Activated T-helper 1 cell treated with anti-CD3 and anti-CD28 coated beads, Interleukin-2, amount 50 U/mL, for 16 hours (primary cell): Measurements from ENCODE around the gene MPI.
A peak's percentile ranks its signal among the peaks of the same experiment; 100 is the strongest.
"Not testable (repeated sequence)": the region's sequence is repeated elsewhere in the genome, so short reads cannot be mapped to it uniquely, and the experiment has no call there.

ENCODE experiments used
- DNase-seq, 2 donors: peaks; one replicate each; pipeline ENCODE4 v3.0.0-alpha.2; 2020; ENCODE audit warnings: low read depth in 1 of 2, low spot score in 1 of 2

MPI gene

DNA sequence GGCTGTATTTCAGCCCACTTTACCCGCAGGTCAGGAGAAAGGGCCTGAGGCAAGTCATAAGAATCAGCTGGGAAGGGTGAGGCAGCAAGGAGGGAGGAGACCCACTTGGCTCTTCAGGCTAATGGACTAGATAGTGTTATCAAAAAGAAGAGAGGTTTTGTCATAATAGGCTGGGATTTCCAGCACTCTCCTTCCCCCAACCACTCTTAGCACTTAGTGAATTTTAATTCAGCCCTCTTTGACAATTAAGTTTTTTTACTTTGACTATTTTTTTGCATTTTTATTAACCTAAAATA is 771 bp downstream of the MPI start:
- DNase-seq = no peak

DNA sequence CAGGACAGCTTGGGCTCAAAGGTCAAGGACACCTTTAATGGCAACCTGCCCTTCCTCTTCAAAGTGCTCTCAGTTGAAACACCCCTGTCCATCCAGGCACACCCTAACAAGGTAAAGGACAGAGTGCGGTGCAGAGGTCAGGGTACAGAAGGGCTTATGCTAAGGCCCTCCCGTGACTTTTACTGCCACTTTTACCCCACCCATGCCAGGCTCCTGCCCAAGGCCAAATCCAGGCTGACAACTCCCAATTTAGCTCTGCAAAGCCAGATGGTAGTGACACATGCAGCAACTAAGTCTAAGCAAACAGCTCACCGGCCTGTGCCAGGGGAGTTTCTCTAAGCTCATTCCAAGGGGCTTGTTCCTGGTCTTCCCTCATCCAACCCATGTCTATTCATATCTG is 1.6 kb downstream of the MPI start:
- no peak for DNase-seq

DNA sequence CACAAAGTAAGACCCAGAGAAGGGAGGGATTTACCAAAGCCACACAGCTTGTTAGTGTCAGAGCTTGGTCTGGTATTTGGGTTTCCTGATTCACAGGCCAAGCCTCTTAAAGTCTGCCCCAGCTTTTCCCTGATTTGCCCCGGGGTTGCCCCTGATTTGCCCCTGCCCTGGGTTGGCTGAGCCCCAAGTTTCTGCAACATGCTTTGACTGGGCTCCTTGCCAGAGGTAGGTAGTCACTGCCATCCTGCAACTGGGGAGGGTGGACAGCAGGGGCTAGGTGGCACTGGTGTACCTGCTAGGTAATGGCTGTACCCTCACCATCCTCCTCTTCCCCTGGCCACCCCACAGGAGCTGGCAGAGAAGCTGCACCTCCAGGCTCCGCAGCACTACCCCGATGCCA is 2.5 kb downstream of the MPI start:
- DNase-seq = no peak

DNA sequence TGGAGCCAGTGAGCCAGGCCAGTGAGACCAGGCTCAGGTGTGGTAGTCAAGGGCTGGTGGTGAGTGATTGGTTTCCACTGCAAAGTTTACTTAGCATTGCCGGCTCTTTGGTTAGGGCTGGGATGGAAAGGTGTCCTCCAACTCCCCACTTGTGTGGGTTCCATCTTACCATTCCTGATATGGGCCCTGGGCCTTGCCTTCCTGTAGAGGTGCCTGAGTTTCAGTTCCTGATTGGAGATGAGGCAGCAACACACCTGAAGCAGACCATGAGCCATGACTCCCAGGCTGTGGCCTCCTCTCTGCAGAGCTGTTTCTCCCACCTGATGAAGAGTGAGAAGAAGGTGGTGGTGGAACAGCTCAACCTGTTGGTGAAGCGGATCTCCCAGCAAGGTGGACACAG is 3.1 kb downstream of the MPI start:
- no peak for DNase-seq

DNA sequence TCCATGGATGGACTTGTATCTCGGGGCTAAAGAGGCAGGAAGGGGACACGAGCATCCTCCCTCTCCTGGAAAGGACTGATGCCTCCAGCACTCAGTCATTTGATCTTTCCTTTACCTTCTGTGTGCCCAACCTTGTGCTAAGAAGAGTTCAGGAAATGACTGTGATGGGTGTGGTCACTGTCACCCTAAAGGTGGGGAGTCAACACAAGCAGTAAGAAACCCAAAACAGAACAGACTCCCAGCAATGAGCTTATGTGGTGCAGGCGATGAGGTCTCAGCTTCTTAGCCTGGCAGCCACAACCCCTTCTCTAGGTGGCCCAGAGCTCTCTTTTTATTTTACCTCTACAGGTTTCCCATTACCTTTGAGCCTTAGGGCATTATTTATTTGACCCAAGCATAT is 3.8 kb downstream of the MPI start:
- DNase-seq = no peak

DNA sequence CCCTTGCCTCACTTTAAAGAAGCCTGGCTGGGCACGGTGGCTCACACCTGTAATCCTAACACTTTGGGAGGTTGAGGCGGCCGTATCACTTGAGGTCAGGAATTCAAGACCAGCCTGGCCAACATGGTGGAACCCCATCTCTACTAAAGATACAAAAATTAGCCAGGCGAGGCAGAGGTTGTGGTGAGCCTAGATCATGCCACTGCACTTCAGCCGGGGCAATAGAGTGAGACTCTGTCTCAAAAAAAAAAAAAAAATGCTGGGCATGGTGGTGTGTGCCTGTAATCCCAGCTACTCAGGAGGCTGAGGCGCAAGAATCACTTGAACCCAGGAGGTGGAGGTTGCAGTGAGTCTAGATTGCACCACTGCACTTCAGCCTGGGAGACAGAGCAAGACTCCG is 4.5 kb downstream of the MPI start:
- DNase-seq = not testable (repeated sequence)

DNA sequence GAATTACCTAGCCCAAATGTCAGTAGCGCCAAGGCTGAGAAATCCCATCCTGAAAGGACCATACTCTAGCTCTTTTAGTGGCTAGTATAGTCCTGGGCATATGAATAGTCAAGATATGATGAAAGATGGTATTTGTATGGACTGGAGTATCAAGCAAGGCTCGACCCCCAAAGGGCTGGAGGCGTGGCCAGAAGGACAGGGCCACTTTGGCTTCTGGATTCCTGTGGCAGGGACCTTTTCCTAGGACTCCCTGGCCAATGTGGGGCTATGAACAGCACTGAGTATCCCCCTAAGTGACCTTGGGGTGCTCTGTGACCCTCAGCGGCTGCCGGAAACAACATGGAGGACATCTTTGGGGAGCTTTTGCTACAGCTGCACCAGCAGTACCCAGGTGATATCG is 6.0 kb downstream of the MPI start:
- no peak for DNase-seq

DNA sequence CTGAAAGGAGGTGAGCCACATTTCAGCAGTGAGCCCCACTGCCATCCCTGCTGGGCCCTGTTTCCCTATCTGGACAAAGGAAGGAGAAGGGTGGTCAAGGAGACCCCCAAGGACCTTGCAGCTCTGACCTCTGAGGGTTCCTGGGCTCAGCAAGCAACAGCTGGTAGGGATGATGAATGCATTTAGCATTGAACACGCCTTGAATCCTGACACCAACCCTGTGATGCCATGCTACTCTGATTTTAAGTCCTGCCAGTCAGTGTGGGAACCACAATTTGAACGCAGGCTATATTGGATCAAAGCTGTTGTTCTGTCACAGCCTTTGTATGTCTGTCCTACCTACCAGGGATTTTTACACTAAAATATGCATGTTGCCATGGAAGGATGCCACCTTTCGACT is 6.5 kb downstream of the MPI start:
- DNase-seq = no peak

DNA sequence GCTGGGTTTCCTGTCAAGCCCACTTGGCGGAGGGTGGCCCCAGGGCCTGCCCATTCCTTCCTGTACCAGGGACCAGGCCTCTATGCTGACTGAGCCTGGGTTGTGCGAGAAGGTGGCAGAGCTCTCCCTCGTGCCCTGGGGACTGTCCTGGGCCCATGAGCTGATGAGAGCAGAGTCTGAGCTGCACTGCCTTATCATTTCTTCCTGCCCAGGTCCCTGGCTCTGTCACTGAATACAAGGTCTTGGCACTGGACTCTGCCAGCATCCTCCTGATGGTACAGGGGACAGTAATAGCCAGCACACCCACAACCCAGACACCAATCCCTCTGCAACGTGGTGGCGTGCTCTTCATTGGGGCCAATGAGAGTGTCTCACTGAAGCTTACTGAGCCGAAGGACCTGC is 7.5 kb downstream of the MPI start:
- no peak for DNase-seq

DNA sequence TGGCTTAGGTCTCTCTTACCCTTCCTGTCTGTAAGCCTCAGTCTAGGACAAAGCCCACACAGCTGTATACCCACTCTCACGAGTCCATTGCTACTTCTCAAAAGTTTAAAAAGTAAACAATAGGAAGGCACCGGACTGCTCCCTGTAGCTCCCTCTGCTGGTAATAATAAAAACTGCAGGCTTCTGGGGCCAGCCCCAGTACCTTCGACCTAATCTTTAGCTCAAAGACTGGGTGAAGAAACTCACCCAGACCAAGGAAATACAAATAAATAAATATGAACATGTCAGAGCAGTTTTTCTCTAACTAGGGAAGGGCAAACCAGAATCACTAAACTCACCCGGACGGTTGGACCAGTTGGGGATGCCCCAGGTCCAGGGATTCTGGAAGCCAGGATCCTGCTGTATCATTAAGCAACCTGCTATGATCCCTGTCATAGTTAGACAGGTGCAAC is 11.8 kb downstream of the MPI start:
- DNase-seq = peak; percentile 24 to 32

DNA sequence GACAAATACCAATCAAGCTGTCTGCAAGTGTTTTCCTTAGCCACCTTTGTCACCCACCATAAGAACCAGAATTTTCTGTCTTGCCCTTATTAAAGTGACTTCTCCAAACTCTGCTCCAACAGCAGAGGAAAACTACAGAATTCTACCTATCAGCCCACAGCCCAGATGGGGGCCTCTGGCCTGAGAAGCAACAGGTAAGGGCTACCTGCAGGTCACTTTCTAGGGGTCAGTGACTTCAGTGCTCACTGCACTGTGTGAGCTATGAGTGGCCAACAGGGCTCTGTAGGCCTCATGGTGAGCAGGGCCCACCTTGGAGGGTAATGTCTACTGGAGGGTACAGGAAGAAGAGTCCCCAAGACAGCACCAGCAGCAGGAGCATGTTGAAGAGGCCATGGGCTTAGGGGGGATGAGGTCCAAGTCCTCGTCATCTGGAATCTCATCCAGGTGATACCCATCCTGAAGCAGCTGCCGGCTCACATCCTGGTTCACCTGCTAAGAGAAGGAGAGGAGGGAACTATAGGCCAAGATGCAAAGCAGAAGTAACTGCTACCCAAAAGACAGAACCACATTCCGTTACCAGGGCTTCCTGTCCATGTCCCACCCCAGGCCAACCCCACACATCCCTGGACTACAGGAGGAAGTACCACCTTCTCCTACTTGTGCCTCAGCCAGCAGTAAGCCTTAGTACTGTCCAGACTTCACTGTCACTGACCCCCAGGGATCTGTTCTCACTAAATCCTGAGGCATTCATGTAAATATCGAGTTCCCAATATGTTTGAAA is 12.6 kb downstream of the MPI start:
- DNase-seq = no peak

DNA sequence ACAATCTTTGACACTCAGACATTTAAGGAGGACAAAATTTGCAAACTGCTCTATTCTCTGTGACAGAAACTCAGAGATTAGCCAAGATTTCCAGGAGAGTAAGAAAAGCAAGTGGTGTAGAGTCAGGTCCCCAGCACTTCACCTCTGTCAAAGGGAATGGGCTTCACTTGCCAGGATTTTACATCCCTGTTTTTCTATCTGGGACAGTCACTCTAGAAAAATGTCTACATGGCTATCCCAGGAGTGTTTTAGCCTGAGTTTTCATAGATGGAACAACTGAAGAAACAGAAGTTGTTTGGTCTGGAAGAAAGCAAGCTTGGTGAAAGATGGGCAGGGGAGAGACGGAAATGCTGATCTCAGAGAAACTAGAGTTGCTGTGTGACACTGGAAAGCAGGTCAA is 13.8 kb downstream of the MPI start:
- DNase-seq = no peak

DNA sequence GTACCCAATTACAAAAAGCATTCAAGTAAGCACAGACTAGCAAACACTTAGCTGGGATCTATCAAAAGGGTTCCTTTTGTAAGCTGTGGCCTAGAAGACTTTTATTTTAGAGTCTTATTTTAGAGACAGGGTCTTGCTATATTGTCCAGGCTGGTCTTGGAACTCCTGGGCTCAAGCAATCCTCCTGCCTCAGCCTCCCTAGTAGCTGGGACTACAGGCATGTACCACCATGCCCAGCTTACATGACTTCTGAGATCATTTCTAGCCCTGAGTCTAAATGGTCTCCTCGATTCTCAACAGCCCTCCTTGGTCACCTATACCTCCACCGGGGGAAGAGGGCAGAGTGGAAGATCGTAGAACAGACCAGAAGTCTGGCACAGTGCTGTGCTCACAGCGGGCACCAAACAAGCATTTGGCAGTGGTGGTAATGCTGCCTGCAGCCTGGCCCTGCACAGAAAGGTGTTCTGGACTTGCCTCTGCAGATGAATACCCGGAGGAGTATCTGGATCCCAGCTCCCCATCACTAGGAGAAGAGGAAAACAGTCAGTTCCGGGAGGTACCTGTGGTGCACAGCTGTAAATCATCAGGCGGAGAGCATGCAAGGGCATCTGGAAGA is 14.5 kb downstream of the MPI start:
- DNase-seq = no peak

DNA sequence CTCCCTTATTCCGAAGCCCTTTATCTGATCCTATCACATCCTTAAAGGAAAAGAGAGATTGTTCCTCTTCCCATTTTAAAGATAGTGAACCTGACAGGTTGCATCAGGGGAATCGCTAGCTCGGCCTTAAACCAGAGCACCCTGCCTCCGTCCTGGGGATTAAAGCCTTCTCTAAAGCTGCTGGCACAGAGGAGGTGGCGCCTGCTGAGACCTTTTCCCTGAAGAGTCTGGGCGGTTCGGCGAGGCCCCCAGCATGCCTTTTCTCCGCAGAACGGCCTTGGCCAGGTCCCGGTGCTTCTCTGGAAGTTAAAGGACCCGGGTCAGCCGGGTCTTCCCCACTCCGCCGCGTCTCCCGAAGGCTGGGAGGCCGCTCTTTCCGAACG is 16.2 kb downstream of the MPI start:
- DNase-seq = no peak

DNA sequence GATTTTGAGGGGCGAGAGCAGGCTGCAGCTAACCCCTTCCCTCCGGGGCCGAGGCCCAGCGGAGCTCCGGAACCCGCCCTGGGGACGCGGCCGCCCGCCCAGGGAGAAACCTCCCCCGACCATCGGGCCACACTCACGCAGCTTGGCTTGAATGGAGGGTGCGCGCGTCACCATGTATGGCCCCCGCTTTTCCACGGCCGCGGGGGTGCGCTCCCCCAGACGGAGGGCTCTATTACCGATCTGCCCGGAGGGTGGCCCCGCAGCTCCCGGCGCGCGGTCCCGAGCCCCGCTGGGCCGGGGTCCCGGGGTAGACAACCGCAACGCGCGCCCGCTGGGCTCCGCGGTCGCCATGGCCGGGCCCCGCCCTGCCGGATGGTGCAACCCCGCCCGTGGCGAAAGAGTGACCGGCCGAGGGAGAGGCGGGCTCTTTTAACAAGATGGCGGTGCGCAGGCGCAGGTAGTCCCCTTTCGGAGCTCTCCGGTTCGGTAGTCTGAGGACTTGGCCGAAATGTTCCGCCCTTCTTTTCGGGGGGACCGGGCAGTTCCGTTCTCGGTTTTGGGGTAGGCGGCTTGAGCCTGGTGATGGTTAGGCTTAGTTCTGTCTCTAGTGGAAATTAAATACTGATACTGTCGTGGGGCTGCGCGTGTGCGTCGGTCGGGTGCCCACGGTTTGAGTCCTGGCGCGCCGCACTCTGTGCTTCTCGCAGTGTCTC is 16.8 kb downstream of the MPI start, which contains the start of gene FAM219B:
TSS of gene FAM219B (minus strand) at position 402 of the 713 bp plus-strand sequence. CDS start at position 351, 51 bp downstream.
- peak; percentile 46 to 61 for DNase-seq

DNA sequence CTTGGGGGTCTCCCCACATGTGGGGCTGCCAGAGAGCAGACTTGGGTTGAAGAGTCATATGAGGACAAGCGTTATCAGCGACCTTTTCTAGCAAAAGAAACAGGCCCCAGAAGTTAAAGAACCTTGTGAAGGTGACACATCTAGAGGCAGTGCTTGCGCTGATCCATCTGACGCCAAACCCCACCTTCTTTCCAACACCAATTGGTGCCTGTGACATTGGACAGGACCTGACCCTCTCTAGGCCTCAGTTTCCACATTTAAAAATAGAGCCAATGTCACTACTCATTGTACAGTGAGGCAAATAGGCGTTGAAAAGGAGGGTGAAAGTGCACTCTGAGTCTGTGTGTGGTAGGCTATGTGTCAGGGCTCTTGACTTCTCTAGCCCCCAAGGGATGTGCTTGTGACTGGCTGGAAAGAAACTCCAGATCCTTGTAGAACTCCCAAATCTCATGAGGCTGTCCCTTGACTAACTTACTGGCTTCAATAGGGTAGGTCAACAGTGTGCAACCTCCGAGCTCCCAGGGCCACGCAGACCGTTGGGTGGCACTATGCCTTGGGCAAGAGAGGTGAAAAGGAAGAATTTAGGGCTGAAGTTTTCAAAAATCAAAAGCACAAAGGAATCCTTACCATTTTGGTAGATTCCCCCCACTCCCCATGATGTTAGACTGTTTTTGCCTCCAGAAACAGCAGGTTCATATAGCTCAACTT is 17.5 kb downstream of the MPI start:
- no peak for DNase-seq

DNA sequence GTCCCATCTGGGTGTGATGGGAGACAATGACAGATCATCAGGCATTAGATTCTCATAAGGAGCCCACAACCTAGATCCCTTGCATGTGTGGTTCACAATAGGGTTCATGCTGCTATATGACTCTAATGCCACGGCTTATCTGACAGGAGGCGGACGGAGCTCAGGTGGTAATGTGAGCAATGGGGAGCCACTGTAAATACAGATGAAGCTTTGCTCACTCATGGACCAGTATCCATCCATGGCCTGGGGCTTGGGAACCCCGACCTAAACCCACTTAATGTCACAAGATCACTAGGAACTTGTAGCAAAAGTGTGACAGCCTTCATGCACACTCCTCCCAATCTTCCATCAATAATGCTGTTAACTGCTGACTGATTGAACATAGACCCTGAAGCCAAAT is 18.8 kb downstream of the MPI start:
- no peak for DNase-seq

DNA sequence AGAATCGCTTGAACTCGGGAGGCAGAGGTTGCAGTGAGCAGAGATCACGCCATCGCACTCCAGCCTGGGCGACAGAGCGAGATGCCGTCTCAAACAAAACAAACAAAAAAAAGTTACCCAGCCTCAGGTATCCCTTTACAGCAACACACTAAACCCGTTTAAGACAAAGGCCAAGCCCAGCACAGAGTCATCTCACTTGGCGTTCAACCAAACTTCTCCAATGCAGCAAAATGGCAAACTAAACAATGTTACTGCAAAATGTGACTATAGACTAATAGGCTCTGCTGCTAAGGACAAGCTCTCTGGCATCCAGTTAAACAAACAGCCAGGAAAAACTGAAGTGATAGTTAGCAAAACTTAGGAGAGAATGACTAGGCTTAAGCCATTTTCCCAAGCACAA is 23.2 kb downstream of the MPI start:
- DNase-seq = no peak

DNA sequence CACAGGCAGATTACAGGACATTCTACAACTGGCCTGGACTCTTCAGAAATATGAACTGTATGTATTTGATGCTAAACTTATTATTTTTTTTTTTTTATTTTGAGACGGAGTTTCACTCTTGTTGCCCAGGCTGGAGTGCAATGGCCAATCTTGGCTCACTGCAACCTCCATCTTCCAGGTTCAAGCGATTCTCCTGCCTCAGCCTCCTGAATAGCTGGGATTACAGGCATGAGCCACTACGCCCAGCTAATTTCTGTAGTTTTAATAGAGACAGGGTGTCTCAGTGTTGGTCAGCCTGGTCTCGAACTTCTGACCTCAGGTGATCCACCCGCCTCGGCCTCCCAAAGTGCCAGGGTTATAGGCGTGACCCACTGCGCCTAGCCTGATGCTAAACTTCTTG is 24.0 kb downstream of the MPI start:
- DNase-seq = not testable (repeated sequence)

DNA sequence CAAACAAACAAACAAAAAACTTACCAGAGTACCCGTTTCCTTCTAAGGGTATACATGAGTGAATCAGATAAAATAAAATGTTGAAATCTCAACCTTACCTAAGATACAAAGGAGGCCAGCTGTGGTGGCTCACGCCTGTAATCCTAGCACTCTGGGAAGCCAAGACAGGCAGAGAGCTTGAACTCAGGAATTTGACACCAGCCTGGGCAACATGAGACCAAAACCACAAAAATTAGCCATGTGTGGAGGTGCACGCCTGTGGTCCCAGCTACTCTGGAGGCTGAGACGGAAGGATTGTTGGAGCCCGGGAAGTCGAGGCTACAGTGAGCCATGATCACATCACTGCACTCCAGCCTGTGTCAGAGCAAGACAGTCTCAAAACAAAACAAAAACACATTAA is 27.8 kb downstream of the MPI start:
- no peak for DNase-seq

DNA sequence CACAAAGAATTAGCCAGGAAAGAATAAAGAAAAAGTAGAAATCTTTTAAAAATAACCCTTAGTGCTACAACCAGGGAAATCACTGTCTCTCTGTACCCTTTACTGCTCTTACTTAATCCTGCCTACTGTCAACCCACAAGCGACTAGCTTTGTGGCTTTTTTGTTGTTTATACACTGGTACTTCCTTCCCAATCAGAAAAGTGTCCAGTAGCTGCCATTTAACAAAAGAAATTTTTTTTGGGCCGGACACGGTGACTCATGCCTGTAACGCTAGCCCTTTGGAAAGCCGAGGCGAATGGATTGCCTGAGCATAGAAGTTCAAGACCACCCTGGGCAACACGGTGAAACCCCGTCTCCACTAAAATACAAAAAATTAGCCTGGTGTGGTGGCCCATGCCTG is 30.6 kb downstream of the MPI start:
- DNase-seq = no peak

DNA sequence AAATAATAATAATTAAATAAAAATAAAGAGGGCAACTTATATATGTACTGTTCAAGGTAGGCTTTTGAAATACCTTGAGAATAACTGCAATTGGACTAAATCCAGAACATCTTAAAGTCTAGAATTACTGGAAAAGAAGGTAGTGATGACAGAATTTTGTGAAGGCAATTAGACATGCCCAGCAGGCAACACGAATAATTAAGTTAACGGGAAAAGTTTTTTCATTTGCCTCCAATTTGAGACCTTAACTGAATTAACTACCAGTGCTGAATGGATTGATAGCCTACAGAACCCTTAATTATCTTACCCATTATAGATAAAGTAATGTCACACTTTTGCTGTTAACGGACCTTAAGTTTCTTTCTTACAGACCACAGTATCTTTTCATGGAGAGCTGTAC is 34.7 kb downstream of the MPI start:
- no peak for DNase-seq
